Smooth muscle cell (in vitro differentiated cells): ENCODE measurements around the gene OR10G2. TPM values are rescaled to one million over a fixed set of nuclear protein-coding genes. Genes with fewer than 3 reads are reported as not detected.

Experiments
- DNase-seq: peaks from one replicate; lab custom pipeline; 2025; ENCODE audit not compliant: unreplicated experiment; lab: John Stamatoyannopoulos, UW
- H2AFZ ChIP-seq: fragments of 200-600 bp; sonication (generic); 2 replicates; pipeline ENCODE4 v1.6.0; 2016; ENCODE audit warnings: antibody characterized with exemption, low read depth, mild to moderate bottlenecking
- H3F3A ChIP-seq: fragments of 200-600 bp; sonication (generic); 2 replicates; pipeline ENCODE4 v1.6.0; 2017; ENCODE audit warnings: antibody characterized with exemption, low read depth
- H3K27ac ChIP-seq: fragments of 200-600 bp; sonication (generic); 2 replicates; pipeline ENCODE4 v1.5.1; 2016; ENCODE audit warnings: low read depth, mild to moderate bottlenecking
- H3K27me3 ChIP-seq: fragments of 200-600 bp; sonication (generic); 2 replicates; pipeline ENCODE4 v1.6.1; 2016; ENCODE audit warnings: low read depth, mild to moderate bottlenecking
- H3K36me3 ChIP-seq: fragments of 200-600 bp; sonication (generic); 2 replicates; pipeline ENCODE4 v1.5.1; 2016; ENCODE audit warnings: low read depth
- H3K4me1 ChIP-seq: fragments of 200-600 bp; sonication (generic); 2 replicates; pipeline ENCODE4 v1.5.1; 2016; ENCODE audit warnings: low read depth
- H3K4me2 ChIP-seq: fragments of 200-600 bp; sonication (generic); 2 replicates; pipeline ENCODE4 v1.6.0; 2016; ENCODE audit warnings: mild to moderate bottlenecking
- H3K4me3 ChIP-seq: fragments of 200-600 bp; sonication (generic); 2 replicates; pipeline ENCODE4 v1.5.1; 2016; ENCODE audit warnings: mild to moderate bottlenecking
- H3K79me2 ChIP-seq: fragments of 200-600 bp; sonication (generic); 2 replicates; pipeline ENCODE4 v1.6.0; 2016; ENCODE audit warnings: low read depth, mild to moderate bottlenecking
- H3K9ac ChIP-seq: fragments of 200-600 bp; sonication (generic); 2 replicates; pipeline ENCODE4 v1.6.0; 2016; ENCODE audit warnings: low read depth
- H3K9me3 ChIP-seq: fragments of 200-600 bp; sonication (generic); replicated peaks from 2 replicates; pipeline ENCODE4 v1.5.1; 2016; ENCODE audit warnings: low read depth
- H4K20me1 ChIP-seq: fragments of 200-600 bp; sonication (generic); 2 replicates; pipeline ENCODE4 v1.6.0; 2016; ENCODE audit warnings: low read depth
- CTCF ChIP-seq: fragments of 200-600 bp; sonication (generic); IDR thresholded peaks from 2 replicates; pipeline ENCODE4 v1.5.1; 2017; ENCODE audit warnings: borderline replicate concordance, mild to moderate bottlenecking, antibody characterized with exemption; ENCODE audit not compliant: insufficient read depth, poor library complexity, severe bottlenecking
- WGBS: methylation state at CpG from one replicate; pipeline ENCODE4 v1.1.7; 2016; ENCODE audit warnings: low lambda C conversion rate; 5-methylcytosine and 5-hydroxymethylcytosine counted together
- polyA plus RNA-seq: library from polyadenylated mRNA; unstranded; fragments of >200 nt; fragmentation: Nextera tagmentation; extraction: Ambion mirVana; gene quantifications from 2 replicates; pipeline ENCODE4 v1.2.1, GENCODE V29; 2016
- total RNA-seq: library from RNA; depleted of rRNA; stranded (reverse); fragments of >200 nt; gene quantifications from 2 replicates; pipeline ENCODE4 v1.2.3, GENCODE V29; 2014

The OR10G2 gene
- total and polyA plus RNA-seq, 2 experiments from 2014 or later, result not detected

- Histone ChIP-seq H3K27ac (no peak overlapping the region), H3K27me3 (no peaks in the 10 kb centered on the region), H3K36me3 (no peaks in the 10 kb centered on the region), H2AFZ (no peak overlapping the region), H3K4me3 (no peak overlapping the region), H3K9ac (no peak overlapping the region), H3K4me2 (no peak overlapping the region), H3K4me1 (no peaks in the 10 kb centered on the region), H3K79me2 (no peaks in the 10 kb centered on the region), H3F3A (no peaks in the 10 kb centered on the region), H3K9me3 (no peaks in the 10 kb centered on the region), H4K20me1 (no peaks in the 10 kb centered on the region)
- WGBS, result 93% methylated on average over 1 of the region's 1 CpG
- DNase-seq, result no peak
- TF ChIP-seq CTCF, result no peak
These were observed 22.2 kb upstream of the OR10G2 start for GRCh38 chr14:21656980-21657379.

- Histone ChIP-seq H3K4me2 (no peak overlapping the region), H3K79me2 (no peaks in the 10 kb centered on the region), H3K4me1 (no peaks in the 10 kb centered on the region), H3K9ac (no peak overlapping the region), H3F3A (no peaks in the 10 kb centered on the region), H3K36me3 (no peaks in the 10 kb centered on the region), H3K4me3 (no peak overlapping the region), H2AFZ (no peak overlapping the region), H3K9me3 (no peaks in the 10 kb centered on the region), H4K20me1 (no peaks in the 10 kb centered on the region), H3K27ac (no peak overlapping the region), H3K27me3 (no peaks in the 10 kb centered on the region)
- WGBS, result 91% methylated on average over 5 of the region's 5 CpGs
- no peak for TF ChIP-seq CTCF
- DNase-seq, result no peak
These were observed 19.5 kb upstream of the OR10G2 start for GRCh38 chr14:21654215-21654614.

DNA sequence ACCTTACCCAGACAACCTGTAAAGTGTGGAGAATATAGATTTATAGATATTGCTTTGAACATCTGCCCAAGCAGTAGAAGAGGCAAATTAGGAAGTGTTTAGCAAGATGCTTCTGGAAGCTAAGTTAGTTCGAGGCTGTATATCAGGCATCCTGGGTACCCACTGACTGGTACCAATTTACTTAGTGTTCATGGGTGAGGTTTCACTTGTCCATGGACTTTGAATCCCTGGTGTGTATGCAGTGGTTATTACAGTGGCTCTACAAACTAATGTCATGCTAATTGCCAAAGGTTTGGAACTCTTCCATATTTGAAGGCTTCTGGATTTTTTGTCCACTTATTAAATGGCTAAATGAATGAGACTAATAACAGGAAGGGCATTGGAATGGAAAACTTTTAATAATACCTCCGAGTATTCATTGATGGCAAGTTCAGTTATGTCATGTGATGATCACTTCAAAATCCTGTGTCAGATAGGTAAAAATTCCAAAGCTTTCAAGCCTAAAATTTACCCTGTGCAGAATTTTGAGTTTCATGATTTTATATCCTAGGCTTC lies 18.7 kb upstream of the OR10G2 start, which contains the start of gene OR4E2:
OR4E2 (plus strand) TSS at position 505 of the 555 bp plus-strand sequence. CDS start 11,248 bp downstream, outside the sequence.
- Histone ChIP-seq H3K9me3 (no peaks in the 10 kb centered on the region), H3K4me2 (no peak within 1 kb of the TSS), H3K79me2 (no peaks in the 10 kb centered on the region), H2AFZ (no peak within 1 kb of the TSS), H3K4me1 (no peaks in the 10 kb centered on the region), H3K27me3 (no peaks in the 10 kb centered on the region), H3K4me3 (no peak within 1 kb of the TSS), H3K27ac (no peak within 1 kb of the TSS), H3K9ac (no peak within 1 kb of the TSS), H3F3A (no peaks in the 10 kb centered on the region), H3K36me3 (no peaks in the 10 kb centered on the region), H4K20me1 (no peaks in the 10 kb centered on the region)
- no peak for TF ChIP-seq CTCF
- 84% methylated on average over 2 of the region's 2 CpGs for WGBS
- no peak for DNase-seq

- Histone ChIP-seq H4K20me1 (no peaks in the 10 kb centered on the region), H3K27me3 (no peaks in the 10 kb centered on the region), H3K4me2 (no peak overlapping the region), H3K36me3 (no peaks in the 10 kb centered on the region), H3K4me3 (no peak overlapping the region), H3K79me2 (no peaks in the 10 kb centered on the region), H3F3A (no peaks in the 10 kb centered on the region), H2AFZ (no peak overlapping the region), H3K9ac (no peak overlapping the region), H3K27ac (no peak overlapping the region), H3K9me3 (no peaks in the 10 kb centered on the region), H3K4me1 (no peaks in the 10 kb centered on the region)
- no peak for TF ChIP-seq CTCF
- WGBS, result 75% methylated on average over 1 of the region's 1 CpG
- DNase-seq, result no peak
These were observed 17.6 kb upstream of the OR10G2 start for GRCh38 chr14:21652209-21652808.
